HEK293 (cell line): Measurements from ENCODE around the gene DAAM1.

Source experiments
- CTCF ChIA-PET: fragments of 350-600 bp; formaldehyde crosslinking; extraction: SDS; loops from one replicate; lab custom pipeline; 2021; ENCODE audit warnings: antibody characterized with exemption; lab: Yijun Ruan, JAX
- POLR2A ChIA-PET: fragments of 300-600 bp; formaldehyde crosslinking; extraction: SDS; loops from one replicate; lab custom pipeline; 2020; ENCODE audit warnings: antibody characterized with exemption, inconsistent platforms; lab: Yijun Ruan, JAX
- H3K27ac ChIP-seq: fragments of 200-500 bp; sonication (Bioruptor generic); 2 replicates; pipeline ENCODE4 v1.5.1; 2014; ENCODE audit warnings: low read depth, low read length, control low read depth, inconsistent platforms; ENCODE audit errors: extremely low read depth
- H3K36me3 ChIP-seq, 2 experiments: fragments of 200-500 bp in 1 of 2; sonication (Bioruptor generic) in 1 of 2; 1 replicate in 1 of 2; 2 replicates in 1 of 2; pipeline ENCODE4 v1.5.1; 2014 to 2017; ENCODE audit warnings: inconsistent platforms in 2 of 2, low read length in 2 of 2; ENCODE audit not compliant: control insufficient read depth in 2 of 2, insufficient read depth in 1 of 2
- H3K4me1 ChIP-seq: fragments of 200-500 bp; sonication (Bioruptor generic); 2 replicates; pipeline ENCODE4 v1.5.1; 2014; ENCODE audit warnings: mild to moderate bottlenecking, low read length, inconsistent platforms; ENCODE audit not compliant: control insufficient read depth, insufficient read depth
- H3K4me3 ChIP-seq: 2 replicates; pipeline ENCODE4 v1.5.1; 2011; ENCODE audit warnings: low read depth, mild to moderate bottlenecking, control low read depth, low read length, moderate library complexity
- H3K9me3 ChIP-seq: fragments of 200-500 bp; sonication (Bioruptor generic); 2 replicates; pipeline ENCODE4 v1.5.1; 2014; ENCODE audit warnings: low read depth, low read length, inconsistent platforms; ENCODE audit not compliant: control insufficient read depth, insufficient read depth
- GLI2 ChIP-seq: fragments of 450-650 bp; formaldehyde crosslinking; IDR thresholded peaks from 2 replicates; pipeline ENCODE4; 2017; ENCODE audit warnings: missing biosample characterization, missing genetic modification characterization, low read depth, borderline replicate concordance
- KLF1 ChIP-seq: fragments of 450-650 bp; formaldehyde crosslinking; IDR thresholded peaks from 2 replicates; pipeline ENCODE4 v1.5.1; 2016; ENCODE audit warnings: missing biosample characterization, missing genetic modification characterization
- PRDM4 ChIP-seq: fragments of 450-650 bp; formaldehyde crosslinking; IDR thresholded peaks from 2 replicates; pipeline ENCODE4 v1.5.1; 2017; ENCODE audit warnings: missing biosample characterization, missing genetic modification characterization
- SETDB1 ChIP-seq: IDR thresholded peaks from one replicate; pipeline ENCODE4 v1.6.1; 2017; ENCODE audit warnings: mild to moderate bottlenecking, low read length, moderate library complexity, mixed read lengths; ENCODE audit not compliant: insufficient read length
- YY1 ChIP-seq: fragments of 450-650 bp; formaldehyde crosslinking; IDR thresholded peaks from 2 replicates; pipeline ENCODE4 v1.5.1; 2018; ENCODE audit warnings: missing biosample characterization, missing genetic modification characterization
- ZNF146 ChIP-seq: fragments of 450-650 bp; formaldehyde crosslinking; IDR thresholded peaks from 2 replicates; pipeline ENCODE4 v1.5.1; 2016; ENCODE audit warnings: missing biosample characterization, missing genetic modification characterization
- ZNF169 ChIP-seq: fragments of 450-650 bp; formaldehyde crosslinking; IDR thresholded peaks from 2 replicates; pipeline ENCODE4 v1.5.1; 2016; ENCODE audit warnings: missing biosample characterization, missing genetic modification characterization
- ZNF18 ChIP-seq: fragments of 450-650 bp; formaldehyde crosslinking; IDR thresholded peaks from 2 replicates; pipeline ENCODE4 v1.5.1; 2016; ENCODE audit warnings: missing biosample characterization, missing genetic modification characterization
- ZNF184 ChIP-seq: fragments of 450-650 bp; IDR thresholded peaks from 2 replicates; pipeline ENCODE4 v1.5.1; 2018; ENCODE audit warnings: missing biosample characterization, mild to moderate bottlenecking, missing genetic modification characterization
- ZNF19 ChIP-seq: fragments of 450-650 bp; formaldehyde crosslinking; IDR thresholded peaks from 2 replicates; pipeline ENCODE4; 2016; ENCODE audit warnings: missing biosample characterization, missing genetic modification characterization, low read depth
- ZNF2 ChIP-seq: fragments of 450-650 bp; formaldehyde crosslinking; IDR thresholded peaks from 2 replicates; pipeline ENCODE4 v1.5.1; 2016; ENCODE audit warnings: missing biosample characterization, missing genetic modification characterization
- ZNF26 ChIP-seq: fragments of 450-650 bp; formaldehyde crosslinking; IDR thresholded peaks from 2 replicates; pipeline ENCODE4 v1.5.1; 2016; ENCODE audit warnings: missing biosample characterization, missing genetic modification characterization
- ZNF350 ChIP-seq: fragments of 450-650 bp; formaldehyde crosslinking; IDR thresholded peaks from 2 replicates; pipeline ENCODE4 v1.5.0; 2017; ENCODE audit warnings: missing biosample characterization, mild to moderate bottlenecking, missing genetic modification characterization
- ZNF391 ChIP-seq: fragments of 450-650 bp; formaldehyde crosslinking; IDR thresholded peaks from 2 replicates; pipeline ENCODE4 v1.5.1; 2016; ENCODE audit warnings: low read depth, missing biosample characterization, missing genetic modification characterization, borderline replicate concordance
- ZNF423 ChIP-seq: fragments of 450-650 bp; formaldehyde crosslinking; IDR thresholded peaks from 2 replicates; pipeline ENCODE4 v1.5.1; 2016; ENCODE audit warnings: missing biosample characterization, missing genetic modification characterization
- ZNF558 ChIP-seq: fragments of 450-650 bp; formaldehyde crosslinking; IDR thresholded peaks from 2 replicates; pipeline ENCODE4 v1.5.1; 2016; ENCODE audit warnings: missing biosample characterization, missing genetic modification characterization
- ZNF596 ChIP-seq: fragments of 450-650 bp; IDR thresholded peaks from 2 replicates; pipeline ENCODE4 v1.5.0; 2018; ENCODE audit warnings: missing biosample characterization, mild to moderate bottlenecking, missing genetic modification characterization, moderate library complexity
- ZNF610 ChIP-seq: fragments of 450-650 bp; formaldehyde crosslinking; IDR thresholded peaks from 2 replicates; pipeline ENCODE4 v1.5.1; 2016; ENCODE audit warnings: missing biosample characterization, missing genetic modification characterization, borderline replicate concordance
- ZNF654 ChIP-seq: fragments of 450-650 bp; formaldehyde crosslinking; IDR thresholded peaks from 2 replicates; pipeline ENCODE4 v1.5.1; 2016; ENCODE audit warnings: low read depth, missing biosample characterization, missing genetic modification characterization
- ZNF692 ChIP-seq: fragments of 450-650 bp; formaldehyde crosslinking; IDR thresholded peaks from 2 replicates; pipeline ENCODE4 v1.5.1; 2016; ENCODE audit warnings: missing biosample characterization, missing genetic modification characterization
- ZNF791 ChIP-seq: fragments of 450-650 bp; formaldehyde crosslinking; IDR thresholded peaks from 2 replicates; pipeline ENCODE4 v1.5.1; 2016; ENCODE audit warnings: missing biosample characterization, missing genetic modification characterization
- ZSCAN5A ChIP-seq: fragments of 450-650 bp; formaldehyde crosslinking; IDR thresholded peaks from 2 replicates; pipeline ENCODE4 v1.5.1; 2016; ENCODE audit warnings: missing biosample characterization, missing genetic modification characterization

Gene DAAM1

GRCh38 chr14:59195912-59196311 is 7.4 kb downstream of the DAAM1 start:
- POLR2A ChIA-PET, result no interaction called here
- TF ChIP-seq YY1 (tag by site-specific recombination) (no peak), ZNF654 (tag by site-specific recombination) (no peak), ZNF169 (no peak)
- TF ChIP-seq, all 188 proteins: peak for 0
- Histone ChIP-seq H3K4me1 (peaks cover 14% of the 10 kb centered on the region), H3K9me3 (no peaks in the 10 kb centered on the region), H3K4me3 (no peak overlapping the region), H3K36me3 (no peaks in the 10 kb centered on the region), H3K27ac (no peak overlapping the region)
- CTCF ChIA-PET, result interaction anchor here (0.7 kb wide), 1 partner anchor 87 kb away, joined by 3 read pairs; no protein-coding TSS in a partner anchor

- H3K27ac ChIP-seq, result no peak overlapping the region
- no peaks in the 10 kb centered on the region for H3K9me3 ChIP-seq
- TF ChIP-seq PRDM4 (tag by site-specific recombination) (no peak), GLI2 (tag by site-specific recombination) (no peak), ZNF423 (tag by site-specific recombination) (no peak), ZNF184 (no peak), ZNF146 (tag by site-specific recombination) (no peak), ZNF558 (tag by site-specific recombination) (no peak), ZNF350 (tag by site-specific recombination) (no peak), ZNF692 (no peak), ZNF19 (no peak), ZSCAN5A (tag by site-specific recombination) (no peak), ZNF2 (tag by site-specific recombination) (no peak), ZNF596 (no peak), ZNF26 (no peak), ZNF610 (tag by site-specific recombination) (no peak), KLF1 (tag by site-specific recombination) (no peak), ZNF391 (no peak), SETDB1 (no peak), ZNF18 (tag by site-specific recombination) (no peak), ZNF791 (tag by site-specific recombination) (no peak)
- ChIA-PET CTCF (no interaction called here), POLR2A (no interaction called here)
- no peaks in the 10 kb centered on the region for H3K36me3 ChIP-seq
- no peak overlapping the region for H3K4me3 ChIP-seq
- peaks cover 14% of the 10 kb centered on the region for H3K4me1 ChIP-seq
These were observed 9.3 kb downstream of the DAAM1 start for GRCh38 chr14:59197695-59198262.
